Stomach smooth muscle (tissue), 2 donors: Measurements from ENCODE around the gene CDH4.

ENCODE experiments used
- H3K27ac ChIP-seq: one replicate; pipeline ENCODE4 v1.7.0; 2013; ENCODE audit warnings: mild to moderate bottlenecking, low read length, inconsistent platforms
- H3K27me3 ChIP-seq, 2 donors: one replicate each; pipeline ENCODE4 v1.7.0; 2013; ENCODE audit warnings: low read length in 2 of 2; ENCODE audit not compliant: insufficient read depth in 2 of 2, control insufficient read depth in 1 of 2
- H3K36me3 ChIP-seq, 2 donors: one replicate each; pipeline ENCODE4 v1.7.0; 2013; ENCODE audit warnings: low read length in 2 of 2; ENCODE audit not compliant: control insufficient read depth in 2 of 2, insufficient read depth in 2 of 2
- H3K4me1 ChIP-seq: one replicate; pipeline ENCODE4 v1.7.0; 2013; ENCODE audit warnings: low read length; ENCODE audit not compliant: control insufficient read depth, insufficient read depth
- H3K4me3 ChIP-seq, 2 donors: one replicate each; pipeline ENCODE4 v1.7.0; 2013; ENCODE audit warnings: low read length in 2 of 2
- H3K9ac ChIP-seq, 2 donors: one replicate each; pipeline ENCODE4 v1.7.0; 2013; ENCODE audit warnings: low read length in 2 of 2, mild to moderate bottlenecking in 1 of 2
- H3K9me3 ChIP-seq, 2 donors: one replicate each; pipeline ENCODE4 v1.7.0; 2013; ENCODE audit warnings: low read length in 2 of 2; ENCODE audit not compliant: control insufficient read depth in 2 of 2
- donor health status: healthy.
- donor health status: Pancreatic carcinoma.

Gene CDH4

DNA sequence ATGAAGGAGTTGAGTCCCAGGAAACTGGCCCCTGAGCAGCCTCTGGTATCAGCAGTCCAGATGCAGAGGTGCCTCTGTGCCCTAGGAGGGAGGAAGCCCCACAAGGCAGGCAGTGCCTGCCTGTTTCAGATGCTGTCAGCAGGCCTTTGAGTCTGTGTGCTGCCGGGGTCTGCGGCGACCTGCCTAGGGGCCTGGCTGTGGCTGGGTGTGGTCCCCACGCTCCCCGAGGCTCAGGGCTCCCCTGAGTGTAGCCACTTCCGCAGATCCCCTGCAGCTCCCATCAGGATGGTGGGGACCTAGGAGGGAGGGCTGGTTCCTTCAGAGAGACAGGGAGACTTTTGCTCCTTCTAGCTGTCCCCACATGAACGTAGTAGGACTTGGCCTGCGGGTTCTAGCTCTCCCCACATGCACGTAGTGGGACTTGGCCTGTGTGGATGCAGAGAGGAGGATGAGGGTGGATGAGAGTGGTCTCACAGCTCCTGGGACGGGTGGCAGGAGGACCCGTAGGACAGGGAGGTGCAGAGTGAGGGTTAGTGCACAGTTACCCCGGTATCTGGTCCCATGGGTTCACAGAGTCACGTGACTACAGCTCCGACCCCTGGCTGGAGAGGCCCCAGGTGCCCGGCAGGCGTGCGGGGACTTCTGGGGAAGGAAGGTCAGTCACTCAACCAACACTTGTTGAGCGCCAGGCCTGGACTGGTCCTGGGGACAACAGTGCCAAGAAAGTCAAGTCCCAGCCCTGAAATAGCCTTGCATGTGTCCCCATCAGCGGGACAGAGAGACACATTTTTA, 41.0 kb downstream of the CDH4 start:
- Histone ChIP-seq H3K4me1 (no peaks in the 10 kb centered on the region), H3K9ac (no peak overlapping the region), H3K27ac (no peak overlapping the region), H3K27me3 (peaks cover 0 to 8% of the 10 kb centered on the region in 2 donors), H3K9me3 (peaks cover 0 to 2% of the 10 kb centered on the region in 2 donors), H3K36me3 (no peaks in the 10 kb centered on the region), H3K4me3 (no peak overlapping the region)

DNA sequence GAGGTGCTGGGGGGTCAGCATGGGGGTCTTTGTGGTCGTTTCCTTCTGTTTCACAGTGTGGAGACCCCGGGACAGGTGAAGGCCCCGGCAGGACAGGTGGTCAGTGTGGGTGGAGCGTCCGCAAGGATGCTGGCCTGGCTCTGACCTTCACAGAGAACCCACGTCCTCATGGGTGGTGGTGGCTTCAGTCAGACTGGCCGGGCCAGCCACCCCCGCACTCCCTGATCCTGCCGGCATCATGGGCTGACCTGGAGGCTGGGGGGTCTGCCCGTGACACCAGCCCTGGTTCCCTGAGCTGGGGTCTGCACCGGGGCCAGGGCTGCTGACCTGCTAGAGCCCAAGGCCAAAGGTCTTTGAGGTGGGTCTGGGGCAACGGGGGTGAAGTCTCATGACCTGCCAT, 41.9 kb downstream of the CDH4 start:
- Histone ChIP-seq H3K4me1 (no peaks in the 10 kb centered on the region), H3K36me3 (no peaks in the 10 kb centered on the region), H3K9ac (no peak overlapping the region), H3K27ac (no peak overlapping the region), H3K9me3 (peaks cover 0 to 2% of the 10 kb centered on the region in 2 donors), H3K27me3 (peaks cover 0 to 3% of the 10 kb centered on the region in 2 donors), H3K4me3 (no peak overlapping the region)

DNA sequence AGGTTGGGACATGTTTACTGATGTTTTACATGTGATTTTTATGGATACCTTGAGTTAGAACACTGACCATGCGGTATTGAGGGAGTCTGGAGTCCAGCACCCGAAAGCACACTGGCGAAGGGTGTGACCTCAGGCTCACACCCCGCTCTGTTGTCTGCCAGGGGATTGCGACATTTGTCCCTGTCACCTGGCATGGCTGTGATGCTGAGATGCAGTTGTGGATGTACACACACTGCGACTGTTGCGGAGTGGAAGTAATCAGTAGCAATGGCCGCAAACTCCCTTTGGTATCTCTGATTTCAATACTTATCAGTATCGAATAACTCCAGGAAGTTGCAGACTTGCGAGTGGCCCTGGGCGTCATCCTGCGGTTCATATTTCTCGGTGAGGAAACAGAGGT, 43.2 kb downstream of the CDH4 start:
- H3K27me3 ChIP-seq: no peaks in the 10 kb centered on the region
- H3K27ac ChIP-seq: no peak overlapping the region
- H3K4me1 ChIP-seq: no peaks in the 10 kb centered on the region
- H3K9ac ChIP-seq: no peak overlapping the region
- no peaks in the 10 kb centered on the region for H3K36me3 ChIP-seq
- H3K4me3 ChIP-seq: no peak overlapping the region
- H3K9me3 ChIP-seq: peaks cover 0 to 2% of the 10 kb centered on the region in 2 donors

DNA sequence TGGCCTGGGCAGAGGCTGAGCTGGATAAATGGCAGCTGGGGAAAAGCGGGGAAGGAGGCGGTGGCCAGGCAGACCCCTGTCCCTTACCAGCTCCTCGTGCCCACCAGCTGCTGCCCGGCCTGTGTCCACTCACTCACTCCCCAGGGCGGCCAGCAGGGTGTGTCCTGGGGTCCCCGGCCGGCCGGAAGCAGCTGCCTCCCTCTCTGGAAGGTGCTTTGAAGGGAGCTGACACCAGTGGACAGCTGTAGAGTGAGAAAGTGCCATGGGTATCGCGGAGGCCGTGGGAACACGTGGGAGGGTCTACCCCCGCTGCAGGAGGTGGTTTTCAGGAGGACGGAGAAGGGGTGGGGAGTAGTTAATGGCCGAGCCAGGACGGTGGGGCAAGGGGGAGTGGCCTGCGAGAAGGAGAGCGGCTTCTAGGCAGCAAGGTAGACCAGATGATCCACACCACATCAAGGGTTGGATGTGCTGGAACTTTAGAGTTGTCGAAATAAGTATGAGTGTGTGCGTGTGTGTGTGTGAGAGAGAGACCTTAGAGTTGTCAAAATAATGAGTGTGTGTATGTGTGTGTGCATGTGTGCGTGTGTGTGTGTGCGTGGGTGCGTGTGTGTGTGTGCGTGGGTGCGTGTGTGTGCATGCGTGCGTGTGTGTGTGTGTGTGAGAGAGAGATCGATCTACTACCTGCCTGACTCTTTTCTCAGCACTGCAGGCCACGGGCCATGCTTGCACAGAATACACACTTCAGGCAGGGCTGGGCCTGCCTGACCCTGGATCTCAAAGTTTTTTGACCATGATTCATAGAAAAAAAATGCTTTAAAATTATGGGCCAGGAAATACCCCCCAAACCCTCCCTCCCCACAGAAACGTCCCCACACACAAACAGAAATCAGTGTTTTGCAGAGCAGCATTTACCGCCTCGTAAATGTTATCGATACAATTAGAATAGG, 43.9 kb downstream of the CDH4 start:
- peaks cover 0 to 2% of the 10 kb centered on the region in 2 donors for H3K9me3 ChIP-seq
- no peak overlapping the region for H3K27ac ChIP-seq
- H3K9ac ChIP-seq: no peak overlapping the region
- H3K27me3 ChIP-seq: no peaks in the 10 kb centered on the region
- no peaks in the 10 kb centered on the region for H3K4me1 ChIP-seq
- no peaks in the 10 kb centered on the region for H3K36me3 ChIP-seq
- no peak overlapping the region for H3K4me3 ChIP-seq

DNA sequence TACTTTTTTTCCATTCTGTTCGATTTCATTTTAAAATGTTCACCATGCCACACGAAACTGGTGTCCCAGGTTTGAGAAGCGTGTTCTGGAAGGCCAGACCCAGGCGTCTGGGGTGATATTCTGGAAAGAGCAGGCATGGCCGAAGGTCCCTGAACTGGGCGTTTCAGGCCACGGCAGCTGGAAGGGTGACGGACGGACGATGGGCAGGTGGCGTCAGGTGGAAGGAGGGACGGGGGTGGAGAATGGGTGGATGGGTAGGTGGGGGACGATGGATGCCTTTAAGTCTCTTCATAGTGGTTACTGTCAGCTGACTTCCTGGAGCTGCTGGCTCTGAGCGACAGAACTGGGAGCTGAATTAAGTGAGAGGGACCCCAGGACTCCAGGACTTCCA, 44.6 kb downstream of the CDH4 start:
- no peaks in the 10 kb centered on the region for H3K27me3 ChIP-seq
- no peaks in the 10 kb centered on the region for H3K36me3 ChIP-seq
- no peaks in the 10 kb centered on the region for H3K4me1 ChIP-seq
- H3K9me3 ChIP-seq: peaks cover 0 to 2% of the 10 kb centered on the region in 2 donors
- H3K27ac ChIP-seq: no peak overlapping the region
- no peak overlapping the region for H3K4me3 ChIP-seq
- no peak overlapping the region for H3K9ac ChIP-seq

DNA sequence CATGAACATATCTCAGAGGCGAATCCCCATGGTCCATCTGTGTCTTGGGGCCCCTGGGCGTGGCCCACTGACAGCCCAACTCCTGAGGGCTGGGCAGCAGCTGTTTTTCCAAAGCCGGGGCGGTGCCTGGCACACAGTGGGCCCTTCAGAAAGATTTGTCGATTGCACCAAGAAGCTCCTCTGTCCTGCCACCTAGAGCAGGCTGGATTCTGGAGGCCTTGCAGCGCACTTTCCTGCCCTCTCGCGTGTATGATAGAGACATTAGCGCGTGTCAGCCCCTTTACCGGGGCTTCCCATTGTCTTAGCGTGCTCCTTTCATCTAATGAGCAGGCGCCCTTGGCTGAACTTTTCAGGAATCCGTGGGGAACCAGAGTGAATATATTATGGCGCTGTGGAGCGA, 45.4 kb downstream of the CDH4 start:
- Histone ChIP-seq H3K9me3 (peaks cover 0 to 2% of the 10 kb centered on the region in 2 donors), H3K27ac (no peak overlapping the region), H3K4me1 (no peaks in the 10 kb centered on the region), H3K27me3 (no peaks in the 10 kb centered on the region), H3K4me3 (no peak overlapping the region), H3K36me3 (no peaks in the 10 kb centered on the region), H3K9ac (no peak overlapping the region)

DNA sequence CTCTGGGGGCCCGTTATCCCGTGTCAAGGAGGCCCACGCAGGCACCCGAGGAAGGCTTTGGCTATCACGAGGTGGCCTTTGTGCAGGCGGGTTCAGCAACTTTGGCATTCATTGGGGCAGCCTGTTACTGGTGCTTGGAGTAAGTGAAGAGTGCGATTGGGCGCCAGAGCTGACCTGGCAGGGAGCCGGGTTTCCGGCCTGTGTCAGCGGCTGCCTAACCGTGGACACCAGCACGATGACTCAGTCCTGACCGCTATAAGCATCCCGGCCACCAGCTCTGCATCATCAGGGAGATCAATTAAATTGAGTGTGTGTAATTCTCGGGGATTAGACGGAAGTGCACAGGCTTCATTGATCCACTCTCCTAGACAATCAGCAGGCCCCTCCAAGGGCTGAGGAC, 45.9 kb downstream of the CDH4 start:
- H3K27me3 ChIP-seq: no peaks in the 10 kb centered on the region
- H3K9me3 ChIP-seq: peaks cover 0 to 2% of the 10 kb centered on the region in 2 donors
- no peak overlapping the region for H3K9ac ChIP-seq
- no peaks in the 10 kb centered on the region for H3K36me3 ChIP-seq
- H3K4me3 ChIP-seq: no peak overlapping the region
- H3K4me1 ChIP-seq: no peaks in the 10 kb centered on the region
- H3K27ac ChIP-seq: no peak overlapping the region

DNA sequence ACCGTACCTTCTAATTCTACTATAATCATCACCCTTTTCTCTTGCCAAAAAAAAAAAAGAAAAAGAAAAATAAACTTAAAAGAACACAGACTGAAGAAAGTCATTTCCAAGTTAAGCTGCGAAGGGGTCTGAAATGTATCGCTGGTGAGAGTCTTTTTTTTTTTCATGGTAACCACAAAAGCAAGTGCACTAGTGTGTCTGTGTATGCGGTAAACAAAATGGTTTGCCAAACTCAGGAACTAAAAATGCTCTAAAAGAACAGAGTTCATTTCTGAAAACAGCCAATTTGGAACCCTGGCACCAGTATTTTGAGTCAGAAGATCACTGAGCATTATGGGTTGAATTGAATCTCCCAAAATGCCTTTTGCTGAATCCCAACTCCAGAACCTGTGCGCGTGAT, 46.6 kb downstream of the CDH4 start:
- H3K27ac ChIP-seq: no peak overlapping the region
- no peaks in the 10 kb centered on the region for H3K27me3 ChIP-seq
- no peak overlapping the region for H3K4me3 ChIP-seq
- H3K36me3 ChIP-seq: no peaks in the 10 kb centered on the region
- peaks cover 0 to 2% of the 10 kb centered on the region in 2 donors for H3K9me3 ChIP-seq
- no peak overlapping the region for H3K9ac ChIP-seq
- H3K4me1 ChIP-seq: no peaks in the 10 kb centered on the region

DNA sequence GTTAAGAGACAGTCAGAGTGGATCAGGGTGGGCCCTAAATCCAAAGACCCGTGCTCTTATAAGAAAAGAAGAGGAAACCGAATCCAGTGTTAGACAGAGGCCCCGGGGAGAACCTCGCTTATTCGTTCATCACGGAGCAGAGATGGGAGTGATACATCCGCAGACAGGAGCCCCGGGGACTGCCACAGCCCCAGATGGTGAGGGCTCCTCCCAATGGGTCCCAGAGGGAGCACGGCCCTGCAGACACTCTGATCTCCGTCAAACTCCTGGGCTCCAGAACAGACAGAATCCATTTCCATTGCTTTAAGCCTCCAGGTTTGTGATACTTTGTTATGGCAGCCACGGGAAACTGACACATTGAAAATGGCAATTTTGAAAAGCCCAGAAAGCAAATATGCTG, 47.0 kb downstream of the CDH4 start:
- peaks cover 0 to 2% of the 10 kb centered on the region in 2 donors for H3K9me3 ChIP-seq
- no peaks in the 10 kb centered on the region for H3K4me1 ChIP-seq
- H3K4me3 ChIP-seq: no peak overlapping the region
- no peaks in the 10 kb centered on the region for H3K36me3 ChIP-seq
- no peak overlapping the region for H3K9ac ChIP-seq
- H3K27me3 ChIP-seq: no peaks in the 10 kb centered on the region
- H3K27ac ChIP-seq: no peak overlapping the region

DNA sequence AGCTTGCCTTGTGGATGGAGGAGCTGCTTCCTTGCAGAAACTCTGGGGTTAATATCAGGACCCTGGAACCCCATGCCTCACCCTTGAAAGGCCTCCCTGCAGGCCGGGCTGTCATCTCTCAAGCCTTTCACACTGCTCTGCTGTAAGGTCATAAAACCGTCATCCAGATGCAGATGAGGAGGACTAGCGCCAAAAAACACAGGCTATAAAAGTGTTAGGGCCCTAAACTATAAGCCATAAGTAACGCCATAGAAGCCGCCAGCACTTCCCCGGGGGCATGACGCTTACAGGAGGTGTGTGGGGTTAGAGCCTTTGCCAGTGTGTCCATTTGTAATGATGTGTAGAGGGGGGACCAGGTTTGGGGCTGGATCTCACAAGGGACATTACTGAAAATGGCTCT, 47.6 kb downstream of the CDH4 start:
- Histone ChIP-seq H3K4me3 (no peak overlapping the region), H3K4me1 (no peaks in the 10 kb centered on the region), H3K9me3 (peaks cover 0 to 2% of the 10 kb centered on the region in 2 donors), H3K27me3 (peaks cover 0 to under 1% of the 10 kb centered on the region in 2 donors), H3K27ac (no peak overlapping the region), H3K9ac (no peak overlapping the region), H3K36me3 (no peaks in the 10 kb centered on the region)
